GM12892 (cell line): Measurements from ENCODE around the gene WDR35. TPM values are rescaled to one million over a fixed set of nuclear protein-coding genes. Genes with fewer than 3 reads are reported as not detected.

Experiments
- DNase-seq: peaks from one replicate; pipeline ENCODE4 v3.0.0; 2011; ENCODE audit not compliant: insufficient read length
- FAIRE-seq: peaks from 2 replicates; lab custom pipeline; 2011; peaks lifted over from hg19 to GRCh38; lab: Jason Lieb, UNC
- POLR2A ChIP-seq: IDR thresholded peaks from 2 replicates; pipeline ENCODE4 v1.6.1; 2011; ENCODE audit warnings: low read depth, low read length, control low read depth
- POLR2AphosphoS5 ChIP-seq: IDR thresholded peaks from 2 replicates; pipeline ENCODE4 v1.6.1; 2011; ENCODE audit warnings: low read depth, low read length, control low read depth
- TAF1 ChIP-seq: IDR thresholded peaks from 2 replicates; pipeline ENCODE4 v1.6.1; 2011; ENCODE audit warnings: low read depth, mild to moderate bottlenecking, control low read depth, low read length, borderline replicate concordance
- polyA plus RNA-seq: library from polyadenylated mRNA; unstranded; fragments of >200 nt; gene quantifications from one replicate; pipeline ENCODE4 v1.2.1, GENCODE V29; 2012; ENCODE audit warnings: missing spikeins, inconsistent platforms; ENCODE audit not compliant: missing spikeins

Gene WDR35
- 7.6 TPM for polyA plus RNA-seq

DNA sequence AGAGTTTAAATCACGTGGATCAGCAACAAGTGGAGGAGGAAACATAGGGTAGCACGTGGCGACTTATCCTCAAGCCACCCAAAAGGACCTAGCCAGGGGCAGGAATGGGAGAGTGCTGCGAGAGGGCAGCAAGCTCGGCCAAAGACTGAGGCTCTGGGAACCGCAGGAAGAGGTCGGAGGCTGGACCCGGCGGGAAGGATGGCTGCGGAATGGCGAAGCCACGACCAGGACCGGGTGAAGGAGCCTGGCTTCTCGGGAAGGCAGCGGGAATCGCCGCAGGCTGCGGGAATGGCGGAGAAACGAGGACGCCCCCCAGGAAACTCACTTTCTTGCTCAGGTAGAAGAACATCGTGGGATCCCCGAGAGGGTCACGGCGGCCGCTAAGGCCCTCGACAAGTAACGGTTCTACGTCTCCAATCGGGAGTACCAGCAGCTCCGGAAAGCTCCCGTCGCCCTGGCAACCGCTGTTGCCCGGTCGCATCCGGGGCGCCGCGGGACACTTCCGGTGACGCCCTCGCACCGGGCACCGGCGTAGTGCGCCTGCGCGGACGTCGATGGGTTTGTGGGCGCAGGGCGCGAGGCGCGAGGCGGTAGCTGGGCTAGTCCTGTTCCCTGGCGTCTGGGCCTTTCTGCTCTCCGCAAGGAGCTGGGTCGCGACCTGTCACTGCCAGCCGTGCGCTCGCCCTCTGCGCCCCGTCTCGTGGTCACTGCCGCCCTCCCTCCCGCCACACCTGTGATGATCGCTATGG is at the start of gene WDR35:
TSS of gene WDR35 (minus strand) at position 439 of the 749 bp plus-strand sequence. CDS start at position 349, 90 bp downstream.
- DNase-seq (peak; percentile 93), FAIRE-seq (peak; percentile 99)
- TF ChIP-seq POLR2A (peak; percentile 73; the same call in 1 of the 2 replicates), POLR2AphosphoS5 (peak; percentile 55; the same call in 1 of the 2 replicates), TAF1 (no peak)

DNA sequence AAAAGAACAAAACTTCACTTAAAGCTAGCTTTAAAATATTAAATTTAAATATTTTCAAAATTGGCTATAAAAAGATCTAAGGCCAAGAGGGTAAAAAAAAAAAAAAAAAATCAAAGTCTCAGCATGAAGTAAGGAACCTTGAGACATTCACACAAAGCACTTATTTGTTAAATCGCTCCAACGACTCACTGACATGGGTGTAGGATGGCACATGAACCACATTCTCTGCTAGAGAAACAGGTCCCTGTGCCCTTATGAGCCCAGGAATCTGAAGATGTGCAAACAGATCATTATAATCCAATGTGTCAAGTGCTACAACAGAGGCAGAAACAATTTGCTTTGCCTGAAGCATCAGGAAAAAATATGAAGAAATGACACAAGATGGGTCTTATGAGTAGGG is 47.8 kb upstream of the WDR35 start:
- DNase-seq (no peak), FAIRE-seq (no peak)
- TF ChIP-seq POLR2AphosphoS5 (no peak), POLR2A (no peak), TAF1 (no peak)

DNA sequence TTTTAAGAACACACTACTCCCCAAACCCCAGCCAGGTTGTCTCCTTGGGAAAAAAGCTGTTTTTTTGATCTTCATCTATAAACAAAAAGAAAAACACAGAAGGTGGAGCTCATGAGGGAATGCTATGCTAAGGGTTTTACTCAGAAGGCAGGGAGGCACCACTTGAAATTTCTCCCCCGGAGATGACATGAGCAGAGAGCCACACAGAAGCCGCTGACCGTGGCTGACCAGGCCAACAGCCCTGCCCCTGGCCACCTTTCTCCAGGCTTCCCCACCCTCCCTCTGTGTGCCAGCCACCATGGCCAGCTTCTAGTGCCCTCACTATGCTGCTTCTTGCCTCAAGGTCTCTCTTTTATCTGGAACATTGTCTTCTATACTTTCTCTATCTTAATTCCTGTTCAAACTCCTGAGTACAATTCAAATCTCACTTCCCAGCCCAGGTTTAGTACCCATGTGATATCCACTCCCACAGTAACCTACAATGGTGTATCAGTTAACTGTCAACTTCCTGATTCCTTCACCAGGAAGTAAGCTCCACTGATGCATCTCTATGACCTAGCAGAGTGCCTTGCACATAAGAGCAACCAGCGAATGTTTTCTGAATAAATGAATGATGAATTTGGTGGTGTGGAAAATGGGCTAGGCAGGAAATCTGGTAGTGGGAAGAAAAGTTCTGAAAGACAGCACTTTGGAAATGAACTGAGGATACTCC is 46.2 kb upstream of the WDR35 start:
- FAIRE-seq (no peak), DNase-seq (no peak)
- no peak for TF ChIP-seq POLR2AphosphoS5
- no peak for TF ChIP-seq POLR2A
- TF ChIP-seq TAF1: no peak

DNA sequence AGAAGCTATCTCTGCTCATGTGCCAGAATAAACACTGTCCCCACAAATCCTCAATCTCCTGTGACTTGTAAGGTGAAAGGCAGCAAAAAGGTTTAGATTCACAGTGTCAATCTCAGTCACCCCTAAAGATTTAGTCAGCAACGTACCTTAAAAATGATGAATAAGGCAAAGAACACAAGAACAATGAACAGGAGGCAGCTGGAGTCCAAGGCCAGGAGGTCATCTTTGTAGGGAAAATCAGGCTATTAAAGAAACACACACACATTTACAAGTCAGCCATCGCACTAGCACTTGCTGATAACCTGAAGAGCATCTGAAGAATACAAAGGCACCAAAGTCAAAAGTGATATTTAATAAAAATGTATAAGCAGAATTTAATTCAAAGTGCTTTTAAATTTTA is 44.9 kb upstream of the WDR35 start:
- DNase-seq (no peak), FAIRE-seq (no peak)
- no peak for TF ChIP-seq TAF1

DNA sequence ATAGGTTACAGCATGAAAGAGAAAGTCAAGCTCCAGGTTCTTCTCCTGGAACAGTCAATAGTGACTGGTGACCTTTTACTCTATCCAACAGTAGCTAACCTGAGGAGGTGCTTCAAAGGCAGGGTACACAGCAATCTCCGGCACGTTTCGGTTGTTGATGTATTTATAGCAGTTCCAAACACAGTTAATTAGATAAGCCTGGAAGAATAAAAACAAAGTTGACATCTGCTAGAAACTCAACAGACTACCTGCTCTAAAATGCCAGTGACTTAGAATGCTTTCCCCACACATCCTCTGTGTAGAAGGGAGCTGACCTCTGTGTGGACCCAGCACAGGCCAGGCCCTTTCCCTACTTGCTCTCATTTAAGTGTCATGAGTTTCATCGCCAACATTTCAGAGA is 44.3 kb upstream of the WDR35 start:
- DNase-seq (no peak), FAIRE-seq (no peak)
- TF ChIP-seq POLR2AphosphoS5 (no peak), POLR2A (no peak), TAF1 (no peak)

DNA sequence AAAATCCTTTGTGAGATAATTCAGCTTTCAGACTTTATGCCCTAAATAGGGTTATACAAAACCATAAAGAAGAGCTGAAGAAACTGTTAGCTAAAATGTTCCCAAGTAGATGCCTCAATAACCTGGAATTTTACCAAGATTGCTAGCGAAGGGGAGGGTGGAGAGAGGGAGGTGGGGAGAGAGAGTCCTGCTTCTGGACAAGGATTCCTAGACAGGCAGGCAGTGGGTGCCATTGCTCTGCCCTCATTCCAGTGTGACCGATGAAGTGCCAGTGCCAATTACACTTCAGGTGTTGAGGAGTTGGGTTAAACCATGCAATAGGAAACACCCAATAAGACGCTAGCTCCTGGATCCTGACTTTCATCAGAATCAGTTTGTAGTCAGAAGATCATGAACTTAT is 43.4 kb upstream of the WDR35 start:
- TF ChIP-seq POLR2A (no peak), POLR2AphosphoS5 (no peak)
- DNase-seq (no peak), FAIRE-seq (no peak)

DNA sequence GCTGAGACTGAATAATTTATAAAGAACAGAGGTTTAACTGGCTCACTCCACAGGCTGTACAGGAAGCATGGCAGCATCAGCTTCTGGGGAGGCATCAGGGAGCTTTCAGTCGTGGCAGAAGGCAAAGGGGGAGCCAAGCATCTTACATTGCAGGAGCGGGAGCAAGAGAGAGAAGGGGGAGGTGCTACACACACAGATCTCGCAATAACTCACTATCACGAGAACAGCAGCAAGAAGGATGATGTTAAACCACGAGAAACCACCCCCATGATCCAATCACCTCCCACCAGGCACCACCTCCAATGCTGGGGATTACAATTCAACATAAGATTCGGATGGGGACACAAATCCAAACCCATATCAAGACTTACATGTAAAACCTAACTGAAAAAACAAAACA is 40.3 kb upstream of the WDR35 start:
- FAIRE-seq (no peak), DNase-seq (no peak)
- TF ChIP-seq POLR2A (no peak), POLR2AphosphoS5 (no peak), TAF1 (no peak)

DNA sequence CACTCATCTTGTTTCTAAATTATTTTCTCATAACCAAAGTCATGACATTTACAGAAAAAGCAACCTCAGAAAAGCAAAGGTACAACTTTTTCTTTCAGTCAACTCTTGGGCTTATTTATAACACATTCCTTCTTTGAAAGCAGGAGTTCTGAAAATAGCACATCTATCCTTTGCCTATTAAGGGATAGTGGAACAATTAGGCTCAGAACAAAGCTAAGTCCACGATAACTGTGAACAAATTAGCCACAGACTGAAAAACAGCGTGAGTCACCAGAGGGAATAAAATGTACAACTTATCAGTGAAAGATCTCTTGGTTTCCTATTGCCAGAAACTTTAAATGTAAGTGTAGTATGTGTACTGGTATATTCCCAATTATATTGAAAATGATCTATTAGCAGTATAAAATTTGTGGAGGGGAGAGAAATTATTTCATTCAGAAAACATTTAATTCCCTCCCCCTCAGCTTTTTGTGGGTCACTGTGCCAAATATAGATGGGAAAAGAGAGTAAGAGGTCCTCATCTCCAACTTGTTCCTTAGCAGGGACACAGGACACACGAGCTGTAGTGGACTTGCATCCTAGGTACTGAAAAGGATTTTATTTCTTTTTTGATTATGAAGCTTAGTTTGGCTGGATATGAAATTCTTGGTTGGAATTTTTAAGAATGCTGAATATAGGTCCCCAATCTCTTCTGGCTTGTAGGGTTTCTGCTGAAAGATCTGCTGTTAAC is 38.0 kb upstream of the WDR35 start:
- TF ChIP-seq TAF1: no peak
- TF ChIP-seq POLR2AphosphoS5: no peak
- DNase-seq (no peak), FAIRE-seq (no peak)

DNA sequence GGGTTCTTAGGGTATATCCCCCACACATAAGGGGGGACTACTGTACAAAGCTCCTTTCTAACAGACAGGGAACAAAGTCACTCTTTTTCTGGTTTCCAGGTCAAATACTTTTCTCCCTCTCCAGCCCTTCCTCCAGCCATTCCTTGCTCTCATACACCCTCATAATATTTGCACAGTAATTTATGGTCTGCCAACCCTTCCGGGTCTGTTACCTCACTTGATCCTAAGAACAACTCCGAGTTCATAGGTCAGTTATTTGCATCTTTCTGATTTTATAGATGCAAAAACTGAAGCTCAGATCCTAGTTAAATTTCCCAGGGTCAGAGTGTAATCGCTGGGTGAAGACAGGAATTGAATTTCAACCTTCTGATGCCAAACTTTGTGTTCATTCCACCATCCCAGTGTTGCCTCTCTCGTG is 37.4 kb upstream of the WDR35 start:
- FAIRE-seq (no peak), DNase-seq (no peak)
- TF ChIP-seq TAF1 (no peak), POLR2AphosphoS5 (no peak), POLR2A (no peak)

DNA sequence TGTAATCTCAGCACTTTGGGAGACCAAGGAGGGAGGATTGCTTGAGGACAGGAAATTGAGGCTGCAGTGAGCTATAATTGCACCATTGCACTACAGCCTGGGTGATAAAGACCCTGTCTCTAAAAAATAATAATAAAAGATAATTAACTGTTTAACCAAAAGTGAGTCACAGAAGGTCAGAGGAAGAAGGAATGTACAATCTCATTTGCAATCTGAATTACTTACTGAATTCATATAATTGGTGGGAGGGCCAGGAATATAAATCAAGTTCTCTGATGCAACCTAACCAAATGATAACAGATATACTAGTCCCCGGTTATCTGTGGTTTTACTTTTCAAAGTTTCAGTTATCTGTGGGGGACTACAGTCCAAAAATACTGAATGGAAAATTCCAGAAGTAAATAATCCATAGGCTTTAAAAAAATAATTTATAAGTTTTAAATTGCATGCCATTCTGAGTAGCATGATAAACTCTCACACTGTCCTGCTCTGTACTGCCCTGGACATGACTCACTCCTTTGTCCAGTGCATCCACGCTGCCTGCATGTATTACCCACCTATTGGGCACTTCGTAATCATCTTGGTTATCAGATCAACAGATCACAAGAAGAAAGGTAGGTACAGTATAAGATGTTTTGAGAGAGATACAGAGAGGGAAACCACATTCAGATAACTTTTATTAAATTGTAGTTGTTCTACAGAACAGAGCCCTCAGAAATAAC is 35.3 kb upstream of the WDR35 start:
- TF ChIP-seq TAF1: no peak
- no peak for TF ChIP-seq POLR2A
- no peak for TF ChIP-seq POLR2AphosphoS5
- FAIRE-seq: no peak
- no peak for DNase-seq

DNA sequence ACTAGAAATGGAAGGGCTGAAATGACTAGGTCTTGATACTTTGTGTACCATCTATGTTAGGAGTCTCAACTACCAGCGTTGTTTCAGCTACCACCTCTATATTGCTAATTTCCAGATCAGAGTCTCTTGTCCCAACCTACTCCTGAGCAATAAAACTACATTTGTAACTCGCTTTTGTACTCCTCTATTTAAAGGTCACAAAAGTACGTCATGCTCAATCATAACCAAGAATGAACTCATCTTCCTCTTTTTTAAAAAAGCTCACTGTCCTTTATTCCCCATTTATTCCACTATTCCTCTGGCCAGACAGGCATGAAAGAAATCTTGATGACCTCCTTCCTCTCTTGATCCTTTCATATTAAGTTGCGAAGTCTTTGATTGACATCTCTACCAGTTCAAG is 33.8 kb upstream of the WDR35 start:
- no peak for TF ChIP-seq POLR2A
- no peak for TF ChIP-seq TAF1
- TF ChIP-seq POLR2AphosphoS5: no peak
- FAIRE-seq: no peak
- DNase-seq: no peak
